ENCODE results near the gene HBS1L.

HBS1L gene

DNA sequence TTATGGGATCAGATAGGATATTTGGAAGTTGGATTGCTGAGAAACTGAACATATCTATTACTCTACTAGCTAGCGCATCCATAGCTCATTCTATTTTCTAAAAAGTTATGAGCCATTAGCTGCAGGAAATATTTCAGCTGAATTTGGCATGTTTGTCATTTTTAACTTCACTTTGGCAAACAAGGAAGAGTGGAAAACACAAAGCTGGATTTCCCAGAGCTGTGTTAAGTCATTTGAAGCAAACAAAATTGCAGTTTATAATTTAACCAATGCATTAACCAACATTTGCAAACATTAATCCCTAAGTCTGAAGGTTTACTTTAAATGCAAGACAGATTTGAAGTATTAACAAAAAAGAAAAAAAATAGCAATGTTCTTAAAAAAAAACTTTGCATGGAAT lies 105.9 kb downstream of the HBS1L start:
- no peak for DNase-seq

DNA sequence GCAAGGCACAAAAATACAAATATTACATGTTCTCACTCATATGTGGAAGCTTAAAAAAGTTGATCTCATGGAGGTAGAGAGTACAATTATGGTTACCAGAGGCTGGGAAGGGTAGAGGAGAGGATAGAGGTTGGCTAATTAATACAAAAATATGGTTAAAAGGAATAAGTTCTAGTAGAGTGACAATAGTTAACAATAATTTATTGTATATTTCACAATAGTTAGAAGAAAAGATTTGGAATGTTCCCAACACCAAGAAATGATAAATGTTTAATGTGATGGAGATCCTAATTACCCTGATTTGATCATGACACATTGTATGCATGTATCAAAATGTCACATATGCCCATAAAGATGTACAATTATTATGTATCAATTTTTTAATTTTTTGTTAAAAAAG lies 106.5 kb downstream of the HBS1L start:
- DNase-seq: no peak

DNA sequence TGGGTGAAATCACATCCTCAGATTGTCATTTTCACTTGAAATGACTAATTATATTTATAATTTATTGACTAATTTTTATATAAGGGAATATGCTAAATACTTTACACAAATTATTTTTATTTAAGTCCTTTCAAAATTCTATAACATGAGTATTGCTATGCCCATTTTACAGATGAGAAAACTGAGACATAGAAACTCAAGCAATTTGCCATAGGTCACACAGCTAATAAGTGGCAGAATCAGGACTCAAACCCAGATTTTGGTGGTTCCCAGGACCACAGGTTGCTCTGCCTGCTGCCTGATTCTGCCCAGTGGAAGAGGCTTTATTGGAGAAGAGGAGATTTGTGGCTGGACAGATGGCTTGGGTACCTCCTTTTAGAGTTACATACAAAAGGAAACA lies 109.6 kb downstream of the HBS1L start:
- DNase-seq: no peak

DNA sequence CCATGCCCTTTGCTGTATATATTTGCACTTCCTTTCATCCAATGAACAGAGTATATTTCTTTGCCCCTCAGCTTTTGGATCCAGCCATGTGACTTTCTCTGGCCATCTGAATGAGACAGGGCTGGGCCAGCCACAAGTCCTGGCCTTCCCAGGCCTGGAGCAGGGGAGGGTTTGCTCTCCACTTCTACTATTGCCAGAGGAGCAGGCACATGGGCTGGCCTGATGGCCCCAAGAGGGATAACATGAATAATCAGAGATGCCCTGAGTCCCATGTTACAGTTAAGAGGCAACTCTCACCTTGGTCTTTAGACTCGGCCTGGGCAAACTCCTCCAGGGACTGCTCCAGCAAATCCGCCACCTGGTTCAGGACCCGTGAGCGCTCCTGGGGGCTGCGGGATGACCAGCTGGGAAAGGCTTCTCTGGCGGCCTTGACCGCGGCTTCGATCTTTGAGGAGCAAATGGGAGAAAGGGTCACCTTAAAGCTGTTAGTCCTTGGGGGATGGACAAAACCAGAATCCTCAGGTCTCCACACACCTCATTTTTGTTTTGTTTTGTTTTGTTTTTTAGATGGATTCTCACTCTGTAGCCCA lies 111.0 kb downstream of the HBS1L start:
- DNase-seq: no peak

DNA sequence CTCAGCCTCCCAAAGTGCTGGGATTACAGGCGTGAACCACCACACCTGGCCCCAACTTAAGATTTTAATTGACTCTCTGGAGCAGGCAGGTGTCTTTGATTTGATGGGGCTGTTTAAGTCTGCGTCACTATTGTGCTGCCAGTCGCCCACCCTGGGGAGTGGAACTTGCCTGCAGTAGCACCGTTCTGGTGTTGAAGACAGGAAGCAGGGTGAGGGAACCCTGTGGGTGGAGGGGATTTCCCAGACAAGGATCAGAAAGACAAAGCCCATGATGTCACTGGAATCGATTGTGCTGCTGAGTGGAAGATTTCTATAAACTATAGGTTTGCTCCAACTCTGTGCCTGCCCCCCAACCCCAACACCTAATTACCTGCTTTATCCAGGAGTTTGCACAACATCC lies 115.7 kb downstream of the HBS1L start:
- no peak for DNase-seq

DNA sequence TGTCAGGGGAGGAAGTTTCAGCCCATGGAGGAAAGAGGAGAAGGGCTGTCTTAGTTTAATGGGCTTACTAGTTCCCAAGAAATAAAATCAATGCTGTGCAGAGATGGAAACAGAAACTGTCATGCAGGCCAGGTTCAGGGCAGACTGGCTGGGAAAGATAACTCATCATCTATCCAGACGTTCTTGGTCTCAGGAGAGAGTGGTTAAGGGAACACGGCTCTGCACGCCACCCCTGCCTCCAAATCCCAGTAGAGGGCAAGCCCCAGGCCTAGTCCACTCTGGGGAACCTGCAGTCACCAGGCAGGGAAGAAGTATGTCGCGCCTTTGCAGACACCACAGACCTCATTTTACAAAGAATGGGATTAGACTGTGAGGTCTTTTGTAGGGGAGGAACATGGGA lies 117.2 kb downstream of the HBS1L start:
- DNase-seq: no peak

DNA sequence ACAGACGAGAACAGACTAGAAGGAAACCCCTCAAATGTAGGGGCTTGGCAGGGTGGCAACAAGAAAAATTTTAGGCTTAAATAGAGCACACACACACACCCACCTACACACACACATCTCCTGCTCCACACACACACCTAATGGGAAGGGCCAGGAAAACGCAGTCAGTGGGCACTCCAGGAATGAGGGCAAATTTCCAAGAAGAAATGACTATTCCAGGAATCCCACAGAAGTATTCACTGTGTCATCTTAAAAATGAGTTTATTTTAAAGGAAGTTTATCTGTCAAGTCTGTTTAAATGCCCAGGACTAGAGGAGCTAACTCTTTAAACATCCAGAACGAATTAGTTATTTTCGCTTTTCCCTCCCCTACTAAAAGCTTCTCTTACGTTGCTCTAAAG lies 117.7 kb downstream of the HBS1L start:
- no peak for DNase-seq

DNA sequence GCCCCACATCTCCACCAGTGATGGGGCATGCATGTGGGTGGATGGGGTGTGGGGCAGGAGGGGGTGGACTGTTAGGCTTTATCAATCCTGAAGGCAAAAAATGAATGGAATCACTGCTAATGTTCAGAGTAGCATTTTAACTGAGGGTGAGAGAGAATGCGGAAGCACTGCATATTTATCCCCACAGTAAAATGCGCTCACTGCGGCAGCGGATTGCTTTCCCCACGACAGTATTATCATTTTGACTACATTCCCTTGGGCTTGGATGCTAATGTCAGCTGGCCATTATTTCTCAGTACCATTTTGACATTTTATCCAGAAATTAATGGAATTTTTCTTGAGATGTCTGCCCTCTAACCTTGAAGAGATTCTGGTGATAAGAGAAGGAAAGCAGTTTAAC lies 118.1 kb downstream of the HBS1L start:
- no peak for DNase-seq

DNA sequence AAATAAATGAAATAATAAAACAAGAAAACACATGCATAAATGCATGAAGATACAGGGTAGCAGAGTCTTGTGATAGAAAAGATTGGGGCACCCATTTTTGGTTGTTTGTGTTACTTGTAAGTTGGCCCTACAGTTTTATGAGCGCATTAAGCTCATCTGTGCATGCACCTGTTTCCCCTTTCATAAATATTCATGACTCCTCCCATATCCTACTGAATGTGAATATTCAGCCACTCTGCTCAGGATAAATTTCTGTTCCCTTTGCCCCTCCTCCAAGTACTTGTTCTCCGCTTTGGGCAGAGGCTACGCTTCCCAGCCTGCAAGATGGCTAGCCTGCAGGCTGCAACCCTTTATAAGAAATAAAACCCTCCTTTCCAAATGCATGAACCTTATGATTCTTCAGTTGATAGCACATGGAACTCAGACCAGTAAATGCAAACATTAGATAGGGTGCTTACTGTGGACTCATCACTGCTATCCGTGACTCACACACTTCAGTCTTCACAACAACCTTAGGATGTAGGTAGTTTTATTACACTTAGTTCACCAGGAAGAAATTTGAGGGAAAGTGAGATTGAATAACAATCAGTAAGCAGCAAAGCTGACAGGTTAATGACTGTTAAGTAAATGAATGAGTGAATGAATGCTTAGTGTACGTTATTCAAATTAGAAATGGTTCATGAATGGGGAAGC lies 119.7 kb downstream of the HBS1L start:
- no peak for DNase-seq

DNA sequence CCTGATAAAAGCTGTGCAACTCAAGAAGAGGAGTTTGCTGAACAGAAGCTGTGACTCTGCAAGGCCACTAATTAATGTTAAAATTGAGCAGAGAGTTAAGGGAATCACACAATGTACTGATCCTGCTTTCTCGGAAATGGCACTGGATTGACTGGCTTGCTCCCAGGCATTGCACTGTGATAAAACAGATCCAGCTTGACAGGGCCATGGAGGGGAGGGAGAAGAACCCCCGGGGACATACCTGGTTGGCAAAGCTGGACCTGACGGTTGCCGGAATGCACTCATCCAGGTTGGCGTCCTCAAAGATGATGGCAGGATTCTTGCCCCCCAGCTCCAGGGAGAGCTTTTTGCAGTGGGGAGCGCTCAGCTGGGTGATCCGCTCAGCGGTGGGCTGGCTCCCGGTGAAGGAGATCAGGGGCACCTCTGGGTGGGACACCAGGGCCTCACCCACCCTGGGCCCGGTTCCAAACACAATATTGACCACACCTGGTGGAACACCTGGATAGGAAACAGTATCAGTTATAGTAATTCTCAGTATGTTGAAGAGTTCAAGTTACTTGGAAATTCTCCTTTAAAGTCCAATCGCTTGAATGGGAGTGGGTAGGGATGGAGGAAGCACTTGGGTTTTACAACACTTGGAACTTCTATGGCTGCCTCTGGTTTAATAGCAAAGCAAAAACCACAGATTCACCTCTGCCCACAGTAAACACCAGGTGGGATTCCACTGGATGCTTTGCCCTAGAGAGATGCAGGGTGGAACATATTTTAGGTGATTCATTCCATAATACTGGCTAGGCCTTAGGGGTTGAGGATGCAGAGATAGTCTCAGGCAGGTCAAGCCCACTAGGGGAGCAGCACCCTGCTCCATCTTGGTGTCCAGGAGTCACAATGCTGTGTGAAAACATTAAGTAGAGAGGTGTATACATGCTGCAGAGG lies 121.8 kb downstream of the HBS1L start:
- no peak for DNase-seq

DNA sequence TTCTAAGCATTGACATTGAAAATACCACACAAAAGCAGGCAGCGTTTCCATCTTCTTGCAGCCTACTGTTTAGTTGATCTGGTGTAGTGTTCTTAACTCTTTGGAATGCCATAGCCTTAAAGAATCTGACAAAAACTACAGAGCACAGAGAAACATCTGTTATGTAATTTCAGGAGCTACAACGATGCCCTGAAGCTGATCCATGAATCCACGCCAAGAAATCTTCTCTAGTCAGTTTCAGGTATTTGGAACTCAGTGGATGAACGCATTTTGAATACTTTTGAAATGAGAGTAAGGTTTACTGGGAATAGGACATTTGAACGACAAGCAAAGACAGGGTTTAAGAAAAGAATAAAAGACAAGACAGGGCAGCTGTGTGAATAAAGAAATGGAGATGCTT lies 122.5 kb downstream of the HBS1L start:
- DNase-seq: no peak

DNA sequence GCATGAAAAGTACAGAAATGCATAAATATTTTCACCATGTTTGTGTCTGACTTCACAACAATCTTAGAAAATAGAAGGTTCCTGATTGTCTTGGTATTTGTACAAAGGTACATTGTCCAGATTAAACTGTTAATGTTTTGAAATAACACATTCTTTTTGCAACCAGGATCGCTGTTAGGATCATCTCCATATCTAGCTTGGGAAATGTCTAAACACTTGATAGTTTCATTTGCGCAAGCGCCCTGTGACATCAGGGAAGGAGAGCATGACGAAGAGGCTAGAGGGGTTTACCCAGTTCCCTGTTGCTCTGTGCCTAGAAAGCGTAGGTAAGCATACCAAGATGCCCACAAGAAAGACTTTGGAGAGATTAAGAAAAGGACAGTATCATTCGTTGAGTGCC lies 124.2 kb downstream of the HBS1L start:
- no peak for DNase-seq

DNA sequence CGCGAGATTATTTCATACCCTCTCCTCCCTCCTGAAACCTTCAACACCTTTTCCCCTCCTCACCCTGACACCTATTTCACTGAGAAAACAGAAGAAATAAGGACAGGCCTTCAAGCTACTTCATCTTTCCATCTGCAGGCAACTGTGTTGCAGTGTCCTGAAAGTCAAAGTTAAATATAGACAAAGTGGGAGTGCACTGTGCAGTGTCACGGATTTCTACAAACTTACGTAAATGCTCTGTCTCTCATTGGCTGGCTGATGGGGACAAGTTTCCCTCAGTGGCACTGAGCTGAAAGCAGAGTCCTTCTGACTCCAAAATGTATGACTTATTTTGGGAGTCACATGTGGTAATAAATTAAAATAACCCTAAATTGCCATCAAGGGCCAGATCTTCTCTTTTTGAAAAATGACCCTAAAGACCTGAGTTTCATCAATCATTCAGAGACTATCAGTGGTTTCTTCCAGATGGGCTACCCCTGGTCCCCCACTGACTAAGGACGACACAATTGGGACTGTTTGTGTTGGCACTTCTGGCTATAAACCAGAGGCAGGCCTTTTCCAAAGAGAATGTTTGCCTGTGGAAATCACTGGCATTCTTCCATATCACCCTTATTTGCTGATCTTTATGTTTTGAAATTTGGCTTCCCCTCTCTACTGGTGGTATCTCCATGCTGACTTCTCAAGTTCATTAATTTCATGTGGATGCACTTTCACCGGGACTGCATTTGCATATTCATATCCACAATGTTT lies 126.3 kb downstream of the HBS1L start:
- DNase-seq: no peak

DNA sequence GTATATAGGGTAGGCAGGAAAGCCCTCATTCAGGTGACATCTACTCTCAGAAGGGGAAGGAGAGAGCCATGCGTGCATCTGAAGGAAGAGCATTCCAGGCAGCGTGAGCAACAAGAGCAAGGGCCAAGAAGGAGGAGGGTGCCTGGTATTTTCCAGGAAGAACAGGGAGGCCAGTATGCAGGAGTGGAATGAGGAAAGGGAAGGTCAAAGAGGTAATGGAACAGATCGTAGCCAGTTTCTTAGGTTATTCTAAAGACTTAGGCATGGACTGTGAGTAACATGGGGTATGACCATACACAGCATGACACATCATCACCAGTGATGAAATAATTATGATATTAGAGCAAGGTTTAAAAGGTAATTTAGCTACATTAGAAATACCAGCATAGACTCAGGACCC lies 128.8 kb downstream of the HBS1L start:
- DNase-seq: no peak

DNA sequence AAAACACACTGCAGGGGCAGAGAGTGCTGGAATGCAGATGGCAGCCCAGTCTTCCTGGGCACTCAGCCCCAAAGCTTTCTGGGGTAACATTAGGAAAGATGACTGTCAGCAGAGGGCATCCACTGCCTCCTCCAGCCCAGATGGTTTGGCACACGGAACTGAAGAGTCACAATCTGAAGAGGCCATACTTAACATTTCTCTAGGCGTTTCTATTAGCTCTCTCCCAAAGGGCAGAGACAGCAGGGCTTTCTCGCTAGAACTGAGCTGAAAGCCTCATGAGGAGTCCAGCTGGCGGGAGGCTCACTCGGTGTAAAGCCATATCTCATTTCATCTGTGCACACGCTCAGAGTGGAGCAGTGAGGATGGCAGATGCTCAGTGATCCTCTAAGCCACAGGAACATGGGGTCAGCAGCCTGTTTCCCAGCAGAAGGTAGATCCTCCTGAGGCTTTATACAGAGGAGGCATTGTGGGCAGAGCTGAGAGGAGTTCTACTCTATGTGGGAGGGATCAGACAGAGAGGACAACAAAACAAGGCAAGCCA lies 132.8 kb downstream of the HBS1L start:
- no peak for DNase-seq

DNA sequence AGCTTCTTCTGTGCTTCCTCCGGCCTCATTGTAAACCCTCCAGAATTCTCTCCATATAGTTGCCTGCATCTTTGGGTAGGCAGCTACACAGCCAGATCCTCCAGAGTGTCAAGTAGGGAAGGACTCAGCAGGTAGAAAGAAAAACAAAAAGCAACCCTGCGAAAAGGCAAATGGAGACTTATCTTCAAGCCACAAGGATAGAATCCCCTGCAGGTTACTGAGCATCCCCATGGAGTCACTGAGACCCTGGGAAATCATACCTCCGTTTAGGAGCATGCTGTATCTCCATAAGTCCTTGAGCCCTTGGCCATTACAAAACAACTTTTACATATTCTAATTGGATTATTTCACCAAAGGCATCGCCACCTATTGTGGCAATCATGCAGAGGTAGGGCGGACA lies 133.3 kb downstream of the HBS1L start:
- no peak for DNase-seq

DNA sequence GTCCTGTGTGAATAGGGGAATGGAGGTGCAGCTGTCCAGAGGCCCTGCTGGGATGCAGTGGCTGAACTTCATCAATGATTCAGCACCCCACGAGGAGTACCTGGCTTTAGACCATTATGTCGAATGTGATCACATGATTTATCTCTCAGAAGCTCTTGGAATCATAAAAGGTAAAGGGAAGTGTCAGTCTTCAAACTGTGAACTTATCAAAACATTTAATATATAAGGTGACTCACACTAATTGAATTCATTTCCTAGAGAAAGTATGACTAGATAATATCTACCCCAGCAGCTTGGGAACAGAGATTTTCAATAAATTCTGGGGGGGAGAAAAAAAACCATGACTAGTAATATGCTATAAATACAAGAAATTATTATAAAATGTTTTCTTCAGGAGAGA lies 134.2 kb downstream of the HBS1L start:
- DNase-seq: no peak

DNA sequence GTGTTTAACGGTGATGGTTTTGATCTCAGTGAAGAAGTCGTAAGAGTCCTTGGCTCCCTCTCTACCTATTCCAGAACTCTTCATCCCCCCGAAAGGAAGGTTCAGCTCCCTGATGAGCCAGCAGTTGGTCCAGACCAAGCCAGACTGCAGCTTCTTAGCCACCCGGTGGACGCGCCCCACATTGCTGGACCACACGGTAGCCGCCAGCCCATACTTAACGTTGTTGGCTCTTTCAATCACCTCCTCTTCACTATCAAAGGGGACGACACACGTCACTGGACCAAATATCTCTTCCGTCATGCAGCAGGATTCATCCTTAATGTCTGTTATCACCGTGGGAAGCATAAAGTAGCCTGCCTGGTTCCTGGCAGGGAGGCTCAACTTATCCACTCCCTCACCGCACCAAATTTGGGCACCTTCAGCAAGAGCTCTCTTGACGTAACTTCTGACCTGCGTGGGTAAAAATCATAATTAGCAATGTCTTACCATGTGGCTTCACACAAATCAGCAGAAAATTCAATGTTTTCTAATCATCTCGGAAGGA lies 136.1 kb downstream of the HBS1L start:
- DNase-seq: no peak

DNA sequence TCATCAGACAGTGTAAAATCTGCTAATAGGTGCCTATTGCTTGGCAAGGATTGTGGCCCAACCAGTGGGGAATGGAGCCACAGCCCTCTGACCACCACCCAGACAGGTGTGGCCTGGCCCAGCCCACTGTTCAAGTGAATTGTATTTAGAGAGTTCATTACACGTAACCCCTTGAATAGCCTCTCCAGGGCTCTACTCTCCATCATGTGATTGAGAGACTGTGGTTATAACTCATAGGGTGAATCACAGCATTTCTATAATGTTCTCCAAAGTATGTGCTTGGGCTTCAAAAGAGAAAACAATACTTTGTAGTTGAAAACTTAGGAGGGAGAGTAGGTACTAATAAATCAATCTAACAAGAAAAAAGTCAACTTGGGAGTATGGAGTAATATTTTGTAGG lies 143.1 kb downstream of the HBS1L start:
- DNase-seq: no peak

DNA sequence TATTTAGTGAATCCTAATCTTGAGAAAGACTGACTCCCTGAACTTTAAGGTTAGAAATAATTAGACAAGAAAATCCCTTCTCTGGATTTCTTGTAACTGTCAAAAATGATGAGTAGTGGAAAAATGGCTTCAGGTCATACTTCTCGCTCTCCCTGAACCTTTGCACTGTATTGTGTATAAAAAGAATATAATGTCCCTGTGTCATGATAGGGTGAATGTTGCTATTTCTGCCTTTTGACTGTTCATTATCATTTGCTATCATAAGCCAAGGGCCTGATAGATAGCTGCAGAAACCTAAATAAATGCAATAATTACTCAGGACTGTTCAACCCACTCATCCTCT lies 144.1 kb downstream of the HBS1L start:
- DNase-seq: no peak

Measured in T-helper 9 cell (primary cell).